ENCODE results near the gene PKP1.

DNA sequence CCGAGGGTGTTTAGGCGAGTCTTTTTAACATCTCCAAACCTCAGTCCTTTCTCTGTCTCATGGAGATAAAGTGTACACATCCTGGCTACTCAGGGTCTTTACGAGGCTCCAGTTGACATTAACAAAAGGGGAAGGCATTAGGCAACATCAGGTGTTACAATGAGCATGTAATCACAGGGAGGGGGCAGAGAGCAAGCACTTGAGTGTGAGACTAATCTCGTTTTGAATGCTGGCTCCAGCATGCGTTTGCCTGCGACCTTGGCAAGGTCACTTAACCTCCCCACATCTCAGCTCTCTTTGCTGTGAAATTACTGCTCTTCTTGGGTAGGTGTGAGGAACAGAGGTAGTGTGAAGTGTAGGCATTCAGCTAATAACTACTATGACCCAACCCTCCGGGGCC lies 91.1 kb downstream of the PKP1 start:
- TF ChIP-seq, protein P1, sequence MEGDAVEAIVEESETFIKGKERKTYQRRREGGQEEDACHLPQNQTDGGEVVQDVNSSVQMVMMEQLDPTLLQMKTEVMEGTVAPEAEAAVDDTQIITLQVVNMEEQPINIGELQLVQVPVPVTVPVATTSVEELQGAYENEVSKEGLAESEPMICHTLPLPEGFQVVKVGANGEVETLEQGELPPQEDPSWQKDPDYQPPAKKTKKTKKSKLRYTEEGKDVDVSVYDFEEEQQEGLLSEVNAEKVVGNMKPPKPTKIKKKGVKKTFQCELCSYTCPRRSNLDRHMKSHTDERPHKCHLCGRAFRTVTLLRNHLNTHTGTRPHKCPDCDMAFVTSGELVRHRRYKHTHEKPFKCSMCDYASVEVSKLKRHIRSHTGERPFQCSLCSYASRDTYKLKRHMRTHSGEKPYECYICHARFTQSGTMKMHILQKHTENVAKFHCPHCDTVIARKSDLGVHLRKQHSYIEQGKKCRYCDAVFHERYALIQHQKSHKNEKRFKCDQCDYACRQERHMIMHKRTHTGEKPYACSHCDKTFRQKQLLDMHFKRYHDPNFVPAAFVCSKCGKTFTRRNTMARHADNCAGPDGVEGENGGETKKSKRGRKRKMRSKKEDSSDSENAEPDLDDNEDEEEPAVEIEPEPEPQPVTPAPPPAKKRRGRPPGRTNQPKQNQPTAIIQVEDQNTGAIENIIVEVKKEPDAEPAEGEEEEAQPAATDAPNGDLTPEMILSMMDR (IDR thresholded peaks at IDR 0.05) = no peak
- TF ChIP-seq POLR2A (IDR thresholded peaks at IDR 0.05) = no peak
- no peak for TF ChIP-seq POLR2AphosphoS5 (IDR thresholded peaks at IDR 0.05)
